B cell (primary cell): Measurements from ENCODE around the gene ASTN2.

Experiments used
- EZH2 ChIP-seq: IDR thresholded peaks from 2 replicates; pipeline ENCODE4 v1.6.1; 2012; ENCODE audit warnings: borderline replicate concordance, low read depth, mild to moderate bottlenecking, moderate library complexity, low read length; ENCODE audit not compliant: insufficient read depth, poor library complexity, severe bottlenecking
- TF ChIP-seq, protein P1 (sequence below): fragments of 200-600 bp; IDR thresholded peaks from one replicate; pipeline ENCODE4 v1.8.0; 2022; ENCODE audit warnings: antibody characterized with exemption, mild to moderate bottlenecking

DNA sequence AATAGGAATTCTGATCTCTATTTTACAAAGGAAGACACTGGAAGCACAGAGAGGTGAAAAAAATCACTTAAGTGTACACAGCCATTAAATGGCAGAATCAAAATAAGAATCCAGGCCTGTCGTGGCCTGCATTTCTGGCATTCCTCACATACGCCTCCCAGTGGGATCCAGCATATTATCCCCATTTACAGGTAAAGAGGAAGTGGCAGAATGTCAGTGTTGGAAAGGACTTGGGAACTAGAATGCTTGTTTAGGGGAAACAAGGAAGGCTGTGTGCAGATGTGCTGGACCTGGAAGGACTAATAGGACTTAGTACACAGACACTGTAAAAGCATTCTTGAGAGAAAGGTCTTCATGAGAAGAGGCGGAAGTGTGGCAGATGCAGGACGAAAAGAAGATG, 486.0 kb downstream of the ASTN2 start:
- TF ChIP-seq, protein P1, sequence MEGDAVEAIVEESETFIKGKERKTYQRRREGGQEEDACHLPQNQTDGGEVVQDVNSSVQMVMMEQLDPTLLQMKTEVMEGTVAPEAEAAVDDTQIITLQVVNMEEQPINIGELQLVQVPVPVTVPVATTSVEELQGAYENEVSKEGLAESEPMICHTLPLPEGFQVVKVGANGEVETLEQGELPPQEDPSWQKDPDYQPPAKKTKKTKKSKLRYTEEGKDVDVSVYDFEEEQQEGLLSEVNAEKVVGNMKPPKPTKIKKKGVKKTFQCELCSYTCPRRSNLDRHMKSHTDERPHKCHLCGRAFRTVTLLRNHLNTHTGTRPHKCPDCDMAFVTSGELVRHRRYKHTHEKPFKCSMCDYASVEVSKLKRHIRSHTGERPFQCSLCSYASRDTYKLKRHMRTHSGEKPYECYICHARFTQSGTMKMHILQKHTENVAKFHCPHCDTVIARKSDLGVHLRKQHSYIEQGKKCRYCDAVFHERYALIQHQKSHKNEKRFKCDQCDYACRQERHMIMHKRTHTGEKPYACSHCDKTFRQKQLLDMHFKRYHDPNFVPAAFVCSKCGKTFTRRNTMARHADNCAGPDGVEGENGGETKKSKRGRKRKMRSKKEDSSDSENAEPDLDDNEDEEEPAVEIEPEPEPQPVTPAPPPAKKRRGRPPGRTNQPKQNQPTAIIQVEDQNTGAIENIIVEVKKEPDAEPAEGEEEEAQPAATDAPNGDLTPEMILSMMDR: no peak
- TF ChIP-seq EZH2: no peak
